Small intestine (tissue), 7 donors: ENCODE data around the gene NCKIPSD. TPM values are rescaled to one million over a fixed set of nuclear protein-coding genes. Genes with fewer than 3 reads are reported as not detected.

ENCODE experiments used
- DNase-seq, 2 donors: peaks; one replicate each; pipeline versions ENCODE4 v3.0.0 to v3.0.0-alpha.2; 2013
- FAIRE-seq: peaks from 2 replicates; lab custom pipeline; 2012; peaks lifted over from hg19 to GRCh38; lab: Jason Lieb, UNC
- H3K27ac ChIP-seq, 3 donors: one replicate each; pipeline ENCODE4 v1.5.1; 2013; ENCODE audit warnings: low read length in 2 of 3, mild to moderate bottlenecking in 2 of 3, control low read depth in 1 of 3, inconsistent platforms in 1 of 3, low read depth in 1 of 3, moderate library complexity in 1 of 3
- H3K27me3 ChIP-seq, 3 donors: one replicate each; pipeline ENCODE4 v1.6.1; 2013; ENCODE audit warnings: low read length in 3 of 3, inconsistent platforms in 1 of 3; ENCODE audit not compliant: control insufficient read depth in 3 of 3, insufficient read depth in 3 of 3
- H3K36me3 ChIP-seq, 3 donors: one replicate each; pipeline ENCODE4 v1.6.1; 2013; ENCODE audit warnings: low read length in 3 of 3, inconsistent platforms in 1 of 3, low read depth in 1 of 3, mild to moderate bottlenecking in 1 of 3, moderate library complexity in 1 of 3; ENCODE audit not compliant: control insufficient read depth in 3 of 3, insufficient read depth in 2 of 3
- H3K4me1 ChIP-seq, 3 donors: one replicate each; pipeline ENCODE4 v1.6.1; 2013; ENCODE audit warnings: low read length in 2 of 3, inconsistent platforms in 1 of 3, low read depth in 1 of 3, mild to moderate bottlenecking in 1 of 3, moderate library complexity in 1 of 3; ENCODE audit not compliant: control insufficient read depth in 3 of 3, insufficient read depth in 2 of 3
- H3K4me3 ChIP-seq, 3 donors: one replicate each; pipeline ENCODE4 v1.5.1; 2013; ENCODE audit warnings: low read length in 3 of 3, control low read depth in 1 of 3, inconsistent platforms in 1 of 3, low read depth in 1 of 3, mild to moderate bottlenecking in 1 of 3, moderate library complexity in 1 of 3
- H3K9me3 ChIP-seq, 2 donors: one replicate each; pipeline ENCODE4 v1.6.1; 2013; ENCODE audit warnings: low read depth in 1 of 2, low read length in 1 of 2; ENCODE audit not compliant: control insufficient read depth in 2 of 2, insufficient read depth in 1 of 2
- WGBS, 3 donors: extraction: QIAGEN DNeasy Blood & Tissue Kit; methylation state at CpG; one replicate each; pipeline ENCODE4 v1.1.7; 2013; 5-methylcytosine and 5-hydroxymethylcytosine counted together
- polyA plus RNA-seq, 4 donors: library from polyadenylated mRNA; stranded (reverse) in 3 of 4; unstranded in 1 of 4; fragments of 200-250 nt in 3 of 4; fragments of 120-200 nt in 1 of 4; gene quantifications; one replicate each; pipeline versions ENCODE4 v1.2.1 to v1.2.3, GENCODE V29; 2013
- donor health status: healthy with polysubstance abuse.
- donor health status: control.
- donor health status: control.
- donor health status: Bipolar disorder and iron deficiency.
- donor health status: healthy.

NCKIPSD gene
- polyA plus RNA-seq, 4 donors, result 8.9 to 16.7 (median 14.5) TPM

DNA sequence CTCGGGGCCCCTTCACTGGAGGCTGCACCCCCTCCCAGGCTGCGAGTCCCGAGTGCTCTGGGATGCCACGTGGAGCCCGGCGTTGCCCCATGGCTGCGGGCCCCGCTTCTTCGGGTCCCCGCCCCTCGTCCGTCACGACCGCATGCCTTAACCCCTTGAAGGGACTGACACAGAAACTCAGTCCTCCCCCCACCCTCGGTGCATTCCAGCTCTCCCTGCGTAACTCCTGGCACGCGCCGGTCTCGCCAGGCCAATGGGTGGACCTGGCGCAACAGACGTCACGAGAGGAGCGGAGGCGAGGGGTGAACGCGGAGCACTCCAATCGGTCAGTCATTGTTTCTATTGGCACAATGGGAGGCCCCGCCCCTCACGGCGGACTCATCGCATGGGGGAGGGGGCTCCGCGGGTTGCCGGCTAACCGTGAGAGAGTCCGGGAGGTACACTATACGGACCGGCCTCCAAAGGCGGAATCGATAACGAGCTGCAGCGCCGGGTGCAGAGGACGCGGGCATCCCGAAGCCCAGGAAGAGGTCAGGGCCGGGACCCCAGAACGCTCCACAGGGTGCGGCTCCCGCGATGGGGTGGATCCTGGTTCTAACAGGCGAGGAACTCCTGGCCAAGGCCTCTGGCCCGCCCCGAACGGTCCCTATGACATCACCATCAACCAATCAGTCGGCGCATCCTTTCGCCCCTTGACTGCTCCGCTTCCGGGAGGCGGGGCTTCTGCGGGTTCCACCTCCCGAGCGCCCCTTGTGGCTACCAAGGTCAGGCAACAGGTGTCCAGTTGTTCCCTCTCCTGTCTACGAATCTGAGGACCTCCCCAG, 22.0 kb downstream of the NCKIPSD start:
- no peak for FAIRE-seq

DNA sequence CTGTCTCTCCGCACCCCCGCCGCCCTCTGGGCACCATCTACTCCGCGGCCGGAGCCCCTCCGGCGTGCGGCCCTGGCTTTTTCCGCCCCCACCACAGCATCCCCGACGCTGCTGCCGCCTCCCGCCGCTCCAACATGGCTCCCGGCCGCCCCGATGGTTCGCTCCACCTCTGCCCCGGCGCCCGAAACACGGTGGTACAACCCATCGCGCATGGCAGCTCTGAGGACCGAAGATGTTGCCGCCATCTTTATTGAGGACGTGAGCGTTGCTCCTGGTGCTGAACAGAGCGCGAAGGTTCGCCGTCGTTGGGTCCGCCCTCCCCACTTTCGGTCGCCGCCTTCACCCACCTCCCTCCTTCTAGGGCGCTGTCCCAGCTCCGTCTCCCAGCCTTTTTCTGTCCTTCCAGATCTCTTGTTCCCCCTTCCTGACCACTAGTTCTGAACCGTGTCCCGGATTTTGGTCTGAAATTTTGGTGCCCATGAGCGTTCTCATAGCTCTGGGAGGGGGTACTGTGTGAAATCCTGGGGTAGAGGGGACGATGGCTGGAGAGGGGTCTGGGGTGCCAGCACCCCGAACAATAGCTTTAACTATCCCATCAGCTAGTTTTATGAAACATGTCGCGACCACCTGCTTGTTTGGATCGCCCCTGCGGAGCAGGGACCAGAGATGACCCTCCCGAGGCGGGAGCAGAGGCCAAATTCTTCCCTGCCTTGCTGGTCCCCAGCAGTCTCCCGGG, 22.8 kb downstream of the NCKIPSD start, which contains the start of gene CELSR3:
Gene CELSR3 (minus strand): TSS at position 134 of the 736 bp plus-strand sequence. CDS start 252 bp downstream, outside the sequence.
- Histone ChIP-seq H3K27ac (peak within 1 kb of the TSS in 2 of 3 donors; percentile 83 to 88), H3K4me3 (peak within 1 kb of the TSS; percentile 29 to 65 (median 40)), H3K9me3 (no peaks in the 10 kb centered on the region), H3K27me3 (peaks cover 0 to 40% (median 8%) of the 10 kb centered on the region in 3 donors), H3K4me1 (peaks cover 3 to 21% (median 8%) of the 10 kb centered on the region in 3 donors), H3K36me3 (no peaks in the 10 kb centered on the region)
- DNase-seq (peak; percentile 51 to 76), FAIRE-seq (no peak)
- 0 to 4% (median 2%) methylated on average over 40 to 52 of the region's 52 CpGs for WGBS, 3 donors

More for the DNA sequence above, 22.0 kb downstream of the NCKIPSD start:
- Histone ChIP-seq H3K9me3 (no peaks in the 10 kb centered on the region), H3K27me3 (peaks cover 0 to 39% (median 8%) of the 10 kb centered on the region in 3 donors), H3K27ac (peak overlapping the region in 2 of 3 donors; percentile 83 to 88), H3K4me1 (peaks cover 3 to 21% (median 8%) of the 10 kb centered on the region in 3 donors), H3K36me3 (no peaks in the 10 kb centered on the region), H3K4me3 (peak overlapping the region; percentile 29 to 65 (median 40))
- peak; percentile 95 to 97 for DNase-seq
- whole genome bisulfite sequencing, 3 donors, result 1 to 2% (median 1%) methylated on average over 63 to 66 of the region's 66 CpGs

DNA sequence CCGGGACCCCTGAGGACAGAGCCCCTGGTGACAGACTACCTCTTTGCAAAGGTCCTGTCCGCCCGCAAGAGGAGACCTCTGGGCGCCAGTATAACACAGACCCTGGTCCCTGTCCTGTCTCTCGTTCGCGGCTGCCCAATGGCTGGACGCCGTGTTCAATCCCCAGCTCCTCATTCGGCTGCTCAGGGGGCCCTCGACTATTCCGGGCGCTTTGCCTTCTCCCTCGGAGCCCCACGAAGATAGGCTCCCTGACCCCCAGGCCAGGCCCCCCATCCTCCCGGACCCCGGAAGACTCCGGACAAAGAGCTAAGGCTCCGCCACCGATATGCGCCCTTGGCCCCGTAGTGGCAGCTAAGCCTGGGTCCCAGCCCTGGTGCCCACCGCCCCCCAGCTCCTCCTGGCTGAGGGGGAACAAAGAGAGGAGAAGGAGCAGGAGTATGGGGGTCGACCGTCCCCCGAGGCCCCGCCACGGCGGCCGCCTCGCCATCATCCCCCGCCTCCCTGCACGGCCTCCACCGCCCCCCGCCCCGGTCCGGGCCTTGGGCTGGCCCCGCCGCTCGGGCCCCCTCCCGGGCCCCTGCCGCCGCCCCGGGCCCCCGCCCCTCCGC, 23.5 kb downstream of the NCKIPSD start:
- DNase-seq (no peak), FAIRE-seq (no peak)
- Histone ChIP-seq H3K9me3 (no peaks in the 10 kb centered on the region), H3K4me3 (peak overlapping the region in 2 of 3 donors; percentile 19 to 40), H3K4me1 (peaks cover 3 to 21% (median 8%) of the 10 kb centered on the region in 3 donors), H3K27me3 (peaks cover 0 to 47% (median 8%) of the 10 kb centered on the region in 3 donors), H3K27ac (peak overlapping the region in 1 of 3 donors; percentile 28), H3K36me3 (no peaks in the 10 kb centered on the region)
- WGBS, 3 donors, result 4 to 16% (median 13%) methylated on average over 24 to 46 of the region's 46 CpGs

DNA sequence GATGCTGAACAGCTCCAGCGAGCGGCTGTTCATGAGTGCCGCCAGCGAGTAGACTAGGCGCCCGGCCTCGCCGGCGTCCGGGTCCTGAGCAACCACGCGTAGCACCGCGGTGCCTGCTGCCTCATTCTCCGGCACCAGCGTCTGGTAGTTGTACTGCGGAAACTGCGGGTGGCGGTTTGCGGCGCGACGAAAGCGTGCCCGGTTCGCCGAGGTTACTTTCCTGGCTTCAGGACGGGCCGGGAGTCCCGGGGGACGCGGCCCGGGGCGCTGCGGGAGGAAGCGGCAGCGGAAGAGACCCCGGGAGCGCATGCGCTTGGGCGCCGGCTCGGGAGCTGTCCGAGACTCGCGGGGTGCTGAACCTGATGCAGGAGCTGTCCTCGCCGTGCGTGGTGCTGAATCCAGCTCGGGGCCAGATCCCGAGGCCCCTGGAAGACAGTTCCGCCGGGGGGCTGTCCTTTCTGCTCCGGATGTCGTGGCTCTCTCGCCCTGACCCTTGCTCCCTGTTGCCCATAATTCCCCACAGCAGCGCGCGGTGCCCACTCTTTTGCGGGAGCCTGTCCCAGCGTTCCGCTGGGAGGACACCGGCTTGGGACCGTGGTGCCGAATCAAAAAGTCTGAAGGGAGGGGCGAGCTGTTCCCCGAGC, 24.1 kb downstream of the NCKIPSD start:
- WGBS, 3 donors, result 2 to 6% (median 6%) methylated on average over 63 to 67 of the region's 67 CpGs
- FAIRE-seq, result no peak
- peak overlapping the region in 2 of 3 donors; percentile 28 to 39 for H3K4me3 ChIP-seq
- H3K36me3 ChIP-seq, result no peaks in the 10 kb centered on the region
- peaks cover 0 to 53% (median 8%) of the 10 kb centered on the region in 3 donors for H3K27me3 ChIP-seq
- H3K27ac ChIP-seq, result peak overlapping the region in 1 of 3 donors; percentile 28
- H3K4me1 ChIP-seq, result peaks cover 3 to 24% (median 8%) of the 10 kb centered on the region in 3 donors
- H3K9me3 ChIP-seq, result no peaks in the 10 kb centered on the region
- peak; percentile 34 to 82 for DNase-seq

DNA sequence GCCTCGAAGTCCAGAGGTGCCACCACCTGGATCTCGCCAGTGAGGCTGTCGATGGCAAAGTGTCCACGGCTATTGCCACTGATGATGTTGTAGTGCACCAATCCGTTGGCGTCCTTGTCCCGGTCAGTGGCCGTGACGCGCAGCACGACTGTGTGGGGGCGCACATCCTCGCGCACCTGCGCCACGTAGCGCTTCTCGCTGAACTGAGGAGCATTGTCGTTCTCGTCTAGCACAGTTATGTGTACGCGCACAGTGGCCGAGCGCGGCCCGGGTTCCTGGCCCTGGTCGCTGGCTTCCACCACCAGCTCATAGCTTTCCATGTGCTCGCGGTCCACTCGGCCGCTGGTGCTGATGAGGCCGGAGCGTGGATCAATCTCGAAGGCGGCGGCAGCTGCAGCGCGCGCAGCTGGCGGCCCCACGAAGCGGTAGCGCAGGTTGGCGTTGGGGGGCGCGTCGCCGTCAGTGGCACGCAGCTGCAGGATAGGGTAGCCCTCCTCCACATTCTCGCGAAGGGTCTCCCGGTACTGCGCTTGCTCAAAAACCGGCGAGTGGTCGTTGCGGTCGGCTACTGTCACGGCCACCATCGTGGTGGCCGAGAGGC, 24.8 kb downstream of the NCKIPSD start:
- 60 to 66% (median 61%) methylated on average over 61 of the region's 61 CpGs for WGBS, 3 donors
- no peak overlapping the region for H3K4me3 ChIP-seq
- H3K27me3 ChIP-seq, result peaks cover 0 to 53% (median 8%) of the 10 kb centered on the region in 3 donors
- H3K4me1 ChIP-seq, result peaks cover 3 to 24% (median 8%) of the 10 kb centered on the region in 3 donors
- FAIRE-seq, result no peak
- no peaks in the 10 kb centered on the region for H3K9me3 ChIP-seq
- H3K27ac ChIP-seq, result no peak overlapping the region
- H3K36me3 ChIP-seq, result no peaks in the 10 kb centered on the region
- DNase-seq, result no peak

DNA sequence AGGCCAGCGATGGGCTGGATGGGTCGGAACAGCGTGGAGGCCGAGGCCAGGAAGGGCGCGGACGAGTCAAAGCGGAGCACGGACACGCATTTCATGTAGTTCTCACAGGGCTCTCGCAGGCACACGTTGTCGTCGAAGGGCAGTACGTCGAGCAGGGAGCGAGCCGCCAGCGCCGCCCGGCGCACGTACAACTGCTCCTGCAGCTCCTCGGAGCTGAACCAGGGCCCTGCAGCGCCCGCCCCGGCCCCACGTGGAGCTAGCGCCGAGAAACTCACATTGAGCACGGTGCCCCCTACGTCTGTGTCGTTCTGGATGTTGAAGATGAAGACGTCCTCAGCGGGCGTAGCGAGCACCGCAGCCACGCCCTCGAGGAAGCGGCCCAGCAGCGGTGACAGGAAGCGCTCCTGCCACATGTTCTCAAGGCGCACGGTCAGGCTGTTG, 28.9 kb downstream of the NCKIPSD start:
- Histone ChIP-seq H3K4me1 (peaks cover 0 to 11% (median 4%) of the 10 kb centered on the region in 3 donors), H3K27me3 (peaks cover 0 to 33% (median under 1%) of the 10 kb centered on the region in 3 donors), H3K4me3 (peak overlapping the region in 2 of 3 donors; percentile 50 to 52), H3K27ac (peak overlapping the region in 1 of 3 donors; percentile 56), H3K9me3 (no peaks in the 10 kb centered on the region), H3K36me3 (peaks cover 0 to 3% (median 0%) of the 10 kb centered on the region in 3 donors)
- no peak for FAIRE-seq
- 45 to 57% (median 51%) methylated on average over 41 to 45 of the region's 45 CpGs for WGBS, 3 donors
- DNase-seq, result no peak

DNA sequence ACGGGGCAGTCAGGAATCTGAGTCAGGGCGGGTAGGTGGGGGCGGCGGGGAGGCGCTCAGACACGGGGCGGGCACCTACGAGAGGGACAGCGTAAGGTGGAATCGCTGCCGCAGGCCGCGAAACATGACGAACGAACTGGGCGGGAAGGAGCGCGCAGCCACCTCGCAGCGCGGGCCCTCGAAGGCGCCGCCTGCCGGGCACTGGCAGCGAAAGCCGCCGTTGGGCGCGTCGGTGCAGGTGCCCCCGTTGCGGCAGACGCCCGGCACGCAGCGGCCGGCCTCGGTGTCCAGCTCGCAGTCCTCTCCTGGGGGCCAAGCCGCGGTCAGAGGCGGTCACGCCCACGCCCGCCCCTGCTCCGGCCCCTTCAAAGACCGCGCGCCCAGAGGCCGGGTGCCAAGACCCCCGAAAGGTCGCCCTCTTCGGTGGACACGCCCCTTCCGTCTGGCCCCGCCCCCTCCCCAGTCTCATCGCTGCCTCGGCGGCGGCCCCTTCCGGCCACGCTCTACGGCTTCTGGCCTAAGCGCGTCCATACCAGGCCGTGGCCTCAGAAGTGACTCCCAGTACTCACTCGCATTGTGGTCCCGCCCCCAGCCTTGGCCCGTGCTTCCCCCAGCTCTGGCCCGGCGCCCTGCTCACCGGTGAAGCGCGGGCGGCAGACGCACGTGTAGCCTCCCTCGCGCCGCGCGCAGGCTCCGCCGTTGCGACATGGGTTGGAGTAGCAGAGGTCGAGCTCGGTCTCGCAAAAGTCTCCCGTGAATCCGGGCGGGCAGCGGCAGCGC, 29.5 kb downstream of the NCKIPSD start:
- peaks cover 0 to 28% (median 0%) of the 10 kb centered on the region in 3 donors for H3K27me3 ChIP-seq
- FAIRE-seq (no peak), DNase-seq (peak; percentile 77 to 93)
- H3K36me3 ChIP-seq, result peaks cover 0 to 7% (median 0%) of the 10 kb centered on the region in 3 donors
- WGBS, 3 donors, result 3 to 4% (median 3%) methylated on average over 52 to 94 of the region's 94 CpGs
- peak overlapping the region in 1 of 3 donors; percentile 56 for H3K27ac ChIP-seq
- peaks cover 0 to 5% (median 1%) of the 10 kb centered on the region in 3 donors for H3K4me1 ChIP-seq
- H3K9me3 ChIP-seq, result no peaks in the 10 kb centered on the region
- peak overlapping the region; percentile 19 to 52 (median 50) for H3K4me3 ChIP-seq
